Endothelial cell of umbilical vein (primary cell): Measurements from ENCODE around the gene GPR61. TPM values are rescaled to one million over a fixed set of nuclear protein-coding genes. Genes with fewer than 3 reads are reported as not detected.

Experiments used
- BruUV-seq: library from RNA; stranded (reverse); fragments of 400-500 nt; replicated peaks from 2 replicates; lab custom pipeline; 2021; lab: Mats Ljungman, UMichigan
- CTCF ChIA-PET: fragments of 300-600, 350-600 bp; sonication (Branson Sonifier 250); formaldehyde crosslinking; loops from one replicate; lab custom pipeline; 2021; ENCODE audit warnings: antibody characterized with exemption, inconsistent platforms; lab: Charles Lee
- POLR2A ChIA-PET: fragments of 300-600, 350-600 bp; sonication (Branson Sonifier 250); formaldehyde crosslinking; loops from one replicate; lab custom pipeline; 2021; ENCODE audit warnings: antibody characterized with exemption, inconsistent platforms; lab: Charles Lee
- DNase-seq: peaks from one replicate; pipeline ENCODE4 v3.0.0-alpha.2; 2011; ENCODE audit warnings: low read depth, low spot score
- FAIRE-seq: peaks from 2 replicates; lab custom pipeline; 2011; peaks lifted over from hg19 to GRCh38; lab: Jason Lieb, UNC
- H2AFZ ChIP-seq: 2 replicates; pipeline ENCODE4 v1.6.0; 2012; ENCODE audit warnings: low read depth, low read length, control low read depth, inconsistent platforms
- H3K27ac ChIP-seq: 2 replicates; pipeline ENCODE4 v1.5.1; 2011; ENCODE audit warnings: low read depth, mild to moderate bottlenecking, control low read depth, low read length, moderate library complexity; ENCODE audit not compliant: insufficient read depth
- H3K27me3 ChIP-seq, 2 experiments: 2 replicates each; pipeline versions ENCODE4 v1.6.0 to v1.6.1; 2011; ENCODE audit warnings: low read length in 2 of 2, mixed read lengths in 1 of 2; ENCODE audit not compliant: control insufficient read depth in 2 of 2, insufficient read depth in 2 of 2
- H3K36me3 ChIP-seq, 2 experiments: 2 replicates in 1 of 2; 3 replicates in 1 of 2; pipeline ENCODE4 v1.5.1; 2011; ENCODE audit warnings: low read length in 2 of 2, mild to moderate bottlenecking in 1 of 2, moderate library complexity in 1 of 2; ENCODE audit not compliant: control insufficient read depth in 2 of 2, insufficient read depth in 2 of 2; ENCODE audit errors: extremely low read depth in 1 of 2
- H3K4me1 ChIP-seq: 3 replicates; pipeline ENCODE4 v1.5.1; 2011; ENCODE audit warnings: mild to moderate bottlenecking, low read length; ENCODE audit not compliant: control insufficient read depth, insufficient read depth; ENCODE audit errors: extremely low read depth
- H3K4me2 ChIP-seq: 2 replicates; pipeline ENCODE4 v1.6.1; 2011; ENCODE audit warnings: low read length, control low read depth, mixed read lengths; ENCODE audit not compliant: insufficient read depth
- H3K4me3 ChIP-seq, 3 experiments: fragments of 200-600 bp in 1 of 3; sonication (generic), shearing (Covaris generic) in 1 of 3; replicated peaks in 1 of 3; 2 replicates each; pipeline ENCODE4 v1.5.1; 2011 to 2016; ENCODE audit warnings: control low read depth in 3 of 3, low read length in 3 of 3, mild to moderate bottlenecking in 2 of 3, inconsistent platforms in 1 of 3, low read depth in 1 of 3, moderate library complexity in 1 of 3; ENCODE audit not compliant: insufficient read depth in 1 of 3
- H3K79me2 ChIP-seq: 2 replicates; pipeline ENCODE4 v1.6.0; 2012; ENCODE audit warnings: low read length, inconsistent platforms; ENCODE audit not compliant: control insufficient read depth, insufficient read depth
- H3K9ac ChIP-seq: replicated peaks from 2 replicates; pipeline ENCODE3; 2011; ENCODE audit warnings: low read length, control low read depth; ENCODE audit not compliant: insufficient read depth; ENCODE audit errors: extremely low read depth
- H3K9me1 ChIP-seq: replicated peaks from 3 replicates; pipeline ENCODE4 v1.6.0; 2011; ENCODE audit warnings: mild to moderate bottlenecking, low read length; ENCODE audit not compliant: control insufficient read depth, insufficient read depth; ENCODE audit errors: extremely low read depth
- H3K9me3 ChIP-seq: replicated peaks from 2 replicates; pipeline ENCODE4 v1.5.1; 2012; ENCODE audit warnings: low read length, inconsistent platforms; ENCODE audit not compliant: control insufficient read depth, insufficient read depth
- H4K20me1 ChIP-seq: replicated peaks from 2 replicates; pipeline ENCODE3; 2011; ENCODE audit warnings: mild to moderate bottlenecking, low read length; ENCODE audit not compliant: control insufficient read depth, insufficient read depth; ENCODE audit errors: extremely low read depth
- EZH2 ChIP-seq: IDR thresholded peaks from 2 replicates; pipeline ENCODE4 v1.6.1; 2012; ENCODE audit warnings: borderline replicate concordance, low read depth, mild to moderate bottlenecking, moderate library complexity, low read length, inconsistent platforms; ENCODE audit not compliant: severe bottlenecking
- FOS ChIP-seq: IDR thresholded peaks from 2 replicates; pipeline ENCODE4 v1.6.1; 2011; ENCODE audit warnings: mild to moderate bottlenecking, low read length, moderate library complexity, borderline replicate concordance; ENCODE audit not compliant: insufficient read depth
- GATA2 ChIP-seq: IDR thresholded peaks from 2 replicates; pipeline ENCODE4 v1.7.0; 2011; ENCODE audit warnings: low read depth, mild to moderate bottlenecking, moderate library complexity, mixed read lengths, low read length; ENCODE audit not compliant: insufficient read length, insufficient read depth
- JUN ChIP-seq: IDR thresholded peaks from 2 replicates; pipeline ENCODE4 v1.6.1; 2011; ENCODE audit warnings: borderline replicate concordance, low read depth; ENCODE audit not compliant: insufficient read length, insufficient read depth
- MAX ChIP-seq: IDR thresholded peaks from 2 replicates; pipeline ENCODE4 v1.6.1; 2011; ENCODE audit not compliant: insufficient read depth, insufficient read length
- MYC ChIP-seq: IDR thresholded peaks from one replicate; pipeline ENCODE4 v1.6.1; 2011; ENCODE audit warnings: mild to moderate bottlenecking, low read depth, low read length
- POLR2A ChIP-seq: IDR thresholded peaks from 2 replicates; pipeline ENCODE4 v1.6.1; 2012; ENCODE audit warnings: low read depth, mild to moderate bottlenecking, control low read depth, low read length
- POLR2AphosphoS5 ChIP-seq: IDR thresholded peaks from 2 replicates; pipeline ENCODE4 v1.6.1; 2012; ENCODE audit warnings: low read depth, mild to moderate bottlenecking, control low read depth, low read length, moderate library complexity; ENCODE audit not compliant: insufficient read depth
- dilution Hi-C: fragments of 300-500 bp; cut with MboI; formaldehyde crosslinking; loops from one replicate; pipeline ENCODE4 v1.15.0; 2019; ENCODE audit warnings: low sequenced_read_pairs; ENCODE audit not compliant: extremely low pct_ligation_motif_present
- intact Hi-C: fragments of 100-400 bp; cut with micrococcal nuclease; formaldehyde crosslinking; loops from one replicate; pipeline ENCODE4 v1.10.0; 2022
- polyA plus RNA-seq, 4 experiments: library from polyadenylated mRNA; depleted of rRNA in 3 of 4; stranded (reverse) in 3 of 4; unstranded in 1 of 4; fragments of >200 nt; gene quantifications; 2 replicates each; pipeline versions ENCODE4 v1.2.1 to v1.2.3, GENCODE V29; 2011 to 2012; ENCODE audit warnings: missing spikeins in 1 of 4
- total RNA-seq: library from RNA; stranded (reverse); gene quantifications from 2 replicates; pipeline ENCODE4 v1.2.3, GENCODE V29; 2021
- TF ChIP-seq, protein P1 (sequence below), 2 donors: IDR thresholded peaks; 1 replicate in 1 of 2; 2 replicates in 1 of 2; pipeline ENCODE4 v1.5.1; 2011; ENCODE audit warnings: low read length in 2 of 2, mild to moderate bottlenecking in 2 of 2, moderate library complexity in 2 of 2, control low read depth in 1 of 2, inconsistent platforms in 1 of 2, low read depth in 1 of 2; ENCODE audit not compliant: insufficient read depth in 1 of 2; ENCODE audit errors: extremely low read depth in 1 of 2

The GPR61 gene
- total and polyA plus RNA-seq, 2 donors (not counting 3 experiments of a cell fraction or from before 2014, with no cell fraction given): not detected

- intact Hi-C loops: loop anchor here (10.0 kb wide), 1 partner anchor 351 kb away; no protein-coding TSS in a partner anchor
Measured at GRCh38 chr1:109543988-109544735, 4.5 kb downstream of the GPR61 start.

More at GRCh38 chr1:109543988-109544735, 4.5 kb downstream of the GPR61 start:
- H3K4me1 ChIP-seq: peaks cover 18% of the 10 kb centered on the region
- no peaks in the 10 kb centered on the region for H3K9me3 ChIP-seq
- no peaks in the 10 kb centered on the region for H3K36me3 ChIP-seq
- no TSS peak for BruUV-seq
- H3K9ac ChIP-seq: no peak overlapping the region
- FAIRE-seq (no peak), DNase-seq (no peak)
- no peak overlapping the region for H3K27ac ChIP-seq
- peaks cover 0 to 2% of the 10 kb centered on the region in 2 experiments for H3K27me3 ChIP-seq
- no peaks in the 10 kb centered on the region for H4K20me1 ChIP-seq
- H3K79me2 ChIP-seq: peaks cover 16% of the 10 kb centered on the region
- CTCF ChIA-PET: interaction anchor here (1.0 to 4.9 kb wide), 7 partner anchors 11 to 441 kb away, joined by 3 to 565 read pairs (median 39); partner anchors contain the start of gene AHCYL1
- H3K4me2 ChIP-seq: no peak overlapping the region
- no peak overlapping the region for H2AFZ ChIP-seq
- POLR2A ChIA-PET: no interaction called here
- dilution Hi-C loops: no loop called here
- H3K4me3 ChIP-seq: no peak overlapping the region
- TF ChIP-seq, protein P1, sequence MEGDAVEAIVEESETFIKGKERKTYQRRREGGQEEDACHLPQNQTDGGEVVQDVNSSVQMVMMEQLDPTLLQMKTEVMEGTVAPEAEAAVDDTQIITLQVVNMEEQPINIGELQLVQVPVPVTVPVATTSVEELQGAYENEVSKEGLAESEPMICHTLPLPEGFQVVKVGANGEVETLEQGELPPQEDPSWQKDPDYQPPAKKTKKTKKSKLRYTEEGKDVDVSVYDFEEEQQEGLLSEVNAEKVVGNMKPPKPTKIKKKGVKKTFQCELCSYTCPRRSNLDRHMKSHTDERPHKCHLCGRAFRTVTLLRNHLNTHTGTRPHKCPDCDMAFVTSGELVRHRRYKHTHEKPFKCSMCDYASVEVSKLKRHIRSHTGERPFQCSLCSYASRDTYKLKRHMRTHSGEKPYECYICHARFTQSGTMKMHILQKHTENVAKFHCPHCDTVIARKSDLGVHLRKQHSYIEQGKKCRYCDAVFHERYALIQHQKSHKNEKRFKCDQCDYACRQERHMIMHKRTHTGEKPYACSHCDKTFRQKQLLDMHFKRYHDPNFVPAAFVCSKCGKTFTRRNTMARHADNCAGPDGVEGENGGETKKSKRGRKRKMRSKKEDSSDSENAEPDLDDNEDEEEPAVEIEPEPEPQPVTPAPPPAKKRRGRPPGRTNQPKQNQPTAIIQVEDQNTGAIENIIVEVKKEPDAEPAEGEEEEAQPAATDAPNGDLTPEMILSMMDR (IDR thresholded peaks at IDR 0.05; ENCODE audit: extremely low read depth in 1 of 2, insufficient read depth in 1 of 2, low read depth in 1 of 2, low read length in 2 of 2): no peak
- TF ChIP-seq MYC (no peak), GATA2 (no peak), POLR2A (no peak), FOS (no peak), MAX (no peak), POLR2AphosphoS5 (no peak), EZH2 (no peak), JUN (no peak)
- no peaks in the 10 kb centered on the region for H3K9me1 ChIP-seq
